ENCODE measurements around the gene RIC8A.

The RIC8A gene

DNA sequence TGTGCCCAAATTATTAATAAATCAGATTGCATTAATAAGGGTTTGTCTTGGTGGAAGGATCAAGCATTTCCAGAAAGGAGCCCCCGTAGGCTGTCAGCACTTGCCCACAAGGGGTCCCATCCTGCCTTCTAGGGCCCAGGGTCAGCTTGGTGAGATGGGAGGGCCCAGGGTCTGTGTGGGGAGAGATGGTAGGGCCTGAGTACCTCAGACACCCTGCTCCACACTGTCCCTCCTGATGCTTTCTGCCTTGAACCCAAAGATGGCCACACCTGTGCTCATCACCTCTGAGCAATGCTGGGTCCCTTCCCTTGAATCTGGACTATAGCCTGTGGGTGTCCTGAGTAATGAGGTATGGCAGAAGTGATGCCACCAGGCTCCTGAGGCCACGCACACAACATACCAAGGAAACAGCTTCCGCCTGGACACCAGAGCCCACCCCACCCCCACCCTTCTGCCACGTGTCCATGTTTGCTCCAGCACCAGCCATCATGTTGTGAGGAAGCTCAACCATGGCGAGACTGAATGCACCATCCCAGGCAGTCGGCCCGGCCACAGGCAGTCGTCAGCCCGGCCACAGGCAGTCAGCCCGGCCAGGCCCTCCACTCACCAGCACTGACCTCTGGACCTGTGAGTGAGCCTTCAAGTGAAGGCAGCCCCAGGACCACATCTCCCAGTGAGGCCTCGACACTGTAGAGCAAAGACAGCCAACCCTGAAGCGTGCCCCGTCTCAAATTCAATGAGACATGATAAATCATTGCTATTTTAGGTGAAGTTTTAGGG lies 7.1 kb upstream of the RIC8A start:
- Mint-ChIP-seq H3K4me1 (peaks cover 12% of the 10 kb centered on the region), H3K9me3 (no peaks in the 10 kb centered on the region), H3K4me3 (no peak overlapping the region), H3K27me3 (ENCODE audit: low read depth) (no peaks in the 10 kb centered on the region), H3K27ac (no peak overlapping the region), H3K36me3 (ENCODE audit: low read depth) (peaks cover 19% of the 10 kb centered on the region)
- TF ChIP-seq, protein P1, sequence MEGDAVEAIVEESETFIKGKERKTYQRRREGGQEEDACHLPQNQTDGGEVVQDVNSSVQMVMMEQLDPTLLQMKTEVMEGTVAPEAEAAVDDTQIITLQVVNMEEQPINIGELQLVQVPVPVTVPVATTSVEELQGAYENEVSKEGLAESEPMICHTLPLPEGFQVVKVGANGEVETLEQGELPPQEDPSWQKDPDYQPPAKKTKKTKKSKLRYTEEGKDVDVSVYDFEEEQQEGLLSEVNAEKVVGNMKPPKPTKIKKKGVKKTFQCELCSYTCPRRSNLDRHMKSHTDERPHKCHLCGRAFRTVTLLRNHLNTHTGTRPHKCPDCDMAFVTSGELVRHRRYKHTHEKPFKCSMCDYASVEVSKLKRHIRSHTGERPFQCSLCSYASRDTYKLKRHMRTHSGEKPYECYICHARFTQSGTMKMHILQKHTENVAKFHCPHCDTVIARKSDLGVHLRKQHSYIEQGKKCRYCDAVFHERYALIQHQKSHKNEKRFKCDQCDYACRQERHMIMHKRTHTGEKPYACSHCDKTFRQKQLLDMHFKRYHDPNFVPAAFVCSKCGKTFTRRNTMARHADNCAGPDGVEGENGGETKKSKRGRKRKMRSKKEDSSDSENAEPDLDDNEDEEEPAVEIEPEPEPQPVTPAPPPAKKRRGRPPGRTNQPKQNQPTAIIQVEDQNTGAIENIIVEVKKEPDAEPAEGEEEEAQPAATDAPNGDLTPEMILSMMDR (IDR thresholded peaks at IDR 0.05; ENCODE audit: unreplicated experiment in 3 of 3) = no peak

DNA sequence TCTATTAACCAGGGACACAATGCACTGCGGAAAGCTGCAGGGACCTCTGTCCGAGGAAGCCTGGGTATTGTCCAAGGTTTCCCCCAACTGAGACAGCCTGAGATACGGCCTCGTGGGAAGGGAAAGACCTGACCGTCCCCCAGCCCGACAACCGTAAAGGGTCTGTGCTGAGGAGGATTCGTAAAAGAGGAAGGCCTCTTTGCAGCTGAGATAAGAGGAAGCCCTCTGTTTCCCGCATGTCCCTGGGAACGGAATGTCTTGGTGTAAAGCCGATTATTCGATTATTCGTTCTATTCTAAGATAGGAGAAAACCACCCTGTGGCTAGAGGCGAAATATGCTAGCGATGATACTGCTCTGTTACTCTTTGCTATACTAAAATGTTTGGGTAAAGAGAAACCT lies 5.5 kb upstream of the RIC8A start:
- Mint-ChIP-seq H3K4me3 (no peak overlapping the region), H3K4me1 (peaks cover 20% of the 10 kb centered on the region), H3K27me3 (ENCODE audit: low read depth) (no peaks in the 10 kb centered on the region), H3K27ac (no peak overlapping the region), H3K36me3 (ENCODE audit: low read depth) (peaks cover 19% of the 10 kb centered on the region), H3K9me3 (no peaks in the 10 kb centered on the region)
- TF ChIP-seq, protein P1 (IDR thresholded peaks at IDR 0.05; ENCODE audit: unreplicated experiment in 3 of 3) = no peak

DNA sequence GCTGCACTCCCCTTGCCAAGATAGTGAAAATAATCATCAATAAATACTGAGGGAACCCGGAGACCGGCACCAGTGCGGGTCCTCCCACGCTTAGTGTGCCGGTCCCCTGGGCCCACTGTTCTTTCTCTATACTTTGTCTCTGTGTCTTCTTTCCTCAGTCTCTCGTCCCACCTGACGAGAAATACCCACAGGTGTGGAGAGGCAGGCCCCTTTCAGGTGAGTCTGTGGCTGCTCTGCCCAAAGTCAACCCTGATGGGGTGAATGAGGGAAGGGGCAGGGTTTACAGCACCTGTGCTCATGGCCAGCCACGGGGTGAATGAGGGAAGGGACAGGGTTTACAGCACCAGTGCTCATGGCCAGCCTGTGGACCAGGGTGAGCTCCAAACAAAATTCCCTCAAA lies 5.0 kb upstream of the RIC8A start:
- Mint-ChIP-seq H3K9me3 (no peaks in the 10 kb centered on the region), H3K4me1 (peaks cover 20% of the 10 kb centered on the region), H3K4me3 (no peak overlapping the region), H3K36me3 (ENCODE audit: low read depth) (peaks cover 19% of the 10 kb centered on the region), H3K27me3 (ENCODE audit: low read depth) (no peaks in the 10 kb centered on the region), H3K27ac (no peak overlapping the region)
- TF ChIP-seq, protein P1 (IDR thresholded peaks at IDR 0.05; ENCODE audit: unreplicated experiment in 3 of 3) = no peak

DNA sequence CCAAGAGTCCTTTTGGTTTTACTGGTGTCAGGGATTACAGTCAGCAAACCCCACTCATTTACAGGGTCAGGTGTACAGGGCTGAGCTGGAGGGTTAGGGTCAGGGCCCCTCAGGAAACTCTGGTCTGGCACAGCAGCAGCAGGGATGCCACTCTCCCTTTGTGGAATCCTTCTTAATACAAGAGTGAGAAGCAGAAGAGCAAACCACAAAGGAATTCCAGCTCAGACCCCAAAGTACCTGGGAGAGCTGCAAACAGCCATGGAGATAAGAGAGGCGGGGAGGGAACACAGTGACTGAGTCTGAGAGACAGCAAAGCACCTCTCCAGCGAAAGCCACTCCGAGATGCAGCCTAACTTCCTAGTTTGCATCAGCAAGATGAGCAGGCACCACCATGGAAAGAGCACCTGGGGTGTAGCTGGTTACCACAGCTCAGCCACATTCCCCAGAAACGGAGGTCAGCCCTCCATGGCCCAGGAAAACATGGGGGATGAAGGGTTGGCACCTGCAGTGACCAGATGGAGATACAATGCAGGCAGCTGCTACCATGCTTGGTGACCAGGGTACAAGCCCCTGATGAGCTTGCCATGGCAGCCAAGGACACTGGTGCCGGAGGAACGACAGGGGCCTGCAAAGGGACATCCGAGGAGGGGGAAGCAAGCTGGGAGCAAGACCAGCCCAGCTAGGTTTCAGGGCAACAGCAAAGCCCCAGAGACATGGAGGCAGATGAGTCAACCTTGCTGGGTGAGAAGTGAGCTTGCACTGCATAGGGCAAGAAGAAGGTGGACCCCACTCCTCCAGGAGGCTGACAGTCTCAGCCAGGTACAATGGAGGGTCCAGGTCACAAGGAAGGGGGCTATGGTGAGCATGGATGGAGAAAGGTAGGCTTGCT lies 4.2 kb upstream of the RIC8A start:
- peaks cover 19% of the 10 kb centered on the region for H3K36me3 Mint-ChIP-seq (ENCODE audit: low read depth)
- peaks cover 20% of the 10 kb centered on the region for H3K4me1 Mint-ChIP-seq
- TF ChIP-seq, protein P1 (IDR thresholded peaks at IDR 0.05; ENCODE audit: unreplicated experiment in 3 of 3) = no peak
- no peaks in the 10 kb centered on the region for H3K9me3 Mint-ChIP-seq
- H3K27me3 Mint-ChIP-seq (ENCODE audit: low read depth) = no peaks in the 10 kb centered on the region
- no peak overlapping the region for H3K27ac Mint-ChIP-seq
- H3K4me3 Mint-ChIP-seq = peak overlapping the region; percentile 46 to 80 (median 71)

DNA sequence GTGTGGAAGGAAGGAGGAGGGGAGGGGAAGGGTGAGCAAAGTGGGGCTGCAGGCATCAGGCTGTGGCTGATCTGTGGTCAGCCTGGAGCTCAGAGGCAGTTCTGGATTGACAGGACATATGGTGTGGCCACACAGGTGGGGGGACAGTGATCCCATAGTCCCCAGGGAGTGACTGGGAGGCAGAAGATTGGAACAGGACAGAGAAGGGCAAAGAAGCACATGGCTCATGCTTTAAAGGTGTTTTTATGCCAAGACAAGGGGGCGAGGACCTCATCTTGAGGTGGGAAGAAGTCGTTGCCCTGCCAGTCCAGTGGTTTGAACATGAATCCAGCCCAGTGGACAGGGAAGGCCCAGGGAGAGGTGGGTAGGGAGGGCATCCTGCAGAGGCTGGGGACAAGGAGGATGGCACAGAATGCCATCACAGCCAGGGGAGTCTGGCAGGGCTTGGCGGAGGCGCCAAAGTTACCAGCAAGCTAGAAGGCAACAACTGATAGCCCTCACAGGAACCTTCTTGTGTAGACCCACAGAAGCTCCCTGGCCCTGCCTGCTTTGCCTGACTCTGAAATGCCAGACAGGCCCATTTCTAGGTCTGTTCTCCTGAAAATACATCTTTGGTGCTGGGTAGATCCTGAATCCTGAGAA lies 3.4 kb upstream of the RIC8A start:
- TF ChIP-seq, protein P1 (IDR thresholded peaks at IDR 0.05; ENCODE audit: unreplicated experiment in 3 of 3) = no peak
- Mint-ChIP-seq H3K4me3 (peak overlapping the region; percentile 37 to 96 (median 71)), H3K9me3 (no peaks in the 10 kb centered on the region), H3K27ac (no peak overlapping the region), H3K36me3 (ENCODE audit: low read depth) (peaks cover 19% of the 10 kb centered on the region), H3K4me1 (peaks cover 20% of the 10 kb centered on the region), H3K27me3 (ENCODE audit: low read depth) (no peaks in the 10 kb centered on the region)
